GM19043 (cell line): Measurements from ENCODE around the gene TGFBI.
A peak's percentile ranks its signal among the peaks of the same experiment; 100 is the strongest.

Experiments
- ATAC-seq: cut with Tn5 transposase; IDR thresholded peaks from one replicate; pipeline ENCODE4 v1.9.1; 2021; ENCODE audit warnings: low read depth; ENCODE audit not compliant: unreplicated experiment

The TGFBI gene

GRCh38 chr5:136028782-136029742 lies at the start of gene TGFBI:
TGFBI (plus strand) TSS chr5:136028988; CDS start chr5:136029056, 68 bp downstream.
- ATAC-seq, result peak; percentile 57

GRCh38 chr5:135978993-135979392 lies 49.8 kb upstream of the TGFBI start:
- ATAC-seq, result no peak

GRCh38 chr5:135979510-135979909 lies 49.3 kb upstream of the TGFBI start:
- ATAC-seq, result no peak

- no peak for ATAC-seq
Measured at GRCh38 chr5:135980620-135981019, 48.2 kb upstream of the TGFBI start.

- no peak for ATAC-seq
Measured at GRCh38 chr5:135985951-135986350, 42.8 kb upstream of the TGFBI start.

- ATAC-seq, result no peak
Measured at GRCh38 chr5:135986401-135986800, 42.4 kb upstream of the TGFBI start.

- no peak for ATAC-seq
Measured at GRCh38 chr5:135986891-135987401, 41.8 kb upstream of the TGFBI start.

GRCh38 chr5:135988546-135988945 lies 40.2 kb upstream of the TGFBI start:
- ATAC-seq, result no peak

- ATAC-seq, result no peak
Measured at GRCh38 chr5:135989686-135990085, 39.1 kb upstream of the TGFBI start.

- no peak for ATAC-seq
Measured at GRCh38 chr5:135990528-135991255, 38.1 kb upstream of the TGFBI start.

GRCh38 chr5:135991429-135991828 lies 37.4 kb upstream of the TGFBI start:
- no peak for ATAC-seq

- ATAC-seq, result no peak
Measured at GRCh38 chr5:135993335-135993879, 35.4 kb upstream of the TGFBI start.

GRCh38 chr5:135993880-135994636 lies 34.7 kb upstream of the TGFBI start:
- no peak for ATAC-seq

- ATAC-seq, result no peak
Measured at GRCh38 chr5:135995976-135996375, 32.8 kb upstream of the TGFBI start.

- no peak for ATAC-seq
Measured at GRCh38 chr5:135996611-135997010, 32.2 kb upstream of the TGFBI start.

- ATAC-seq, result no peak
Measured at GRCh38 chr5:135997673-135998335, 31.0 kb upstream of the TGFBI start.

- no peak for ATAC-seq
Measured at GRCh38 chr5:135998889-135999288, 29.9 kb upstream of the TGFBI start.

- ATAC-seq, result no peak
Measured at GRCh38 chr5:135999406-136000139, 29.2 kb upstream of the TGFBI start.

- no peak for ATAC-seq
Measured at GRCh38 chr5:136000147-136000546, 28.6 kb upstream of the TGFBI start.
